ENCODE results near the gene FMNL2.

- TF ChIP-seq EZH2 (IDR thresholded peaks at IDR 0.05; ENCODE audit: borderline replicate concordance, low read depth, low read length, poor library complexity, severe bottlenecking) (no peak), CTCF (conservative IDR thresholded peaks at IDR 0.05; ENCODE audit: low read depth, low read length) (no peak)
These were observed 254.0 kb downstream of the FMNL2 start for GRCh38 chr2:152588998-152589397.

All from A673 (cell line).